Measurements from ENCODE around the gene ERVW-1.
A peak's percentile ranks its signal among the peaks of the same experiment; 100 is the strongest.
"Not testable (repeated sequence)": the region's sequence is repeated elsewhere in the genome, so short reads cannot be mapped to it uniquely, and the experiment has no call there.

ERVW-1 gene

DNA sequence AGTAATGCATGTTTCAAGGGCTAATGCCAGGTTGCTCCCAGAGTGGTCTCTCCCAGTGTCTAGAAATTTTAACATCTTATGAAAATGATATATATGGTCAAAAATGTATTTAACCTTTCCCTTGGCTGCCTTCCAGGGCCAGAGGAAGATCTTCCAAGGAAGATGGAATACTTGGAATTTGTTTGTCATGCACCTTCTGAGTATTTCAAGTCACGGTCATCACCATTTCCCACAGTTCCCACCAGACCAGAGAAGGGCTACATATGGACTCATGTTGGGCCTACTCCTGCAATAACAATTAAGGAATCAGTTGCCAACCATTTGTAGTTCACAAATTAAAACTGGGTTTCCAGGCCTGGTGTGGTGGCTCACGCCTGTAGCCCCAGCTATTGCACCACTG, 21.5 kb downstream of the ERVW-1 start:
- no peak for DNase-seq (ENCODE audit: extremely low read depth, low read depth)
- no peak overlapping the region for H3K4me3 ChIP-seq (replicated peaks; ENCODE audit: low read depth, low read length)
- TF ChIP-seq CTCF (IDR thresholded peaks at IDR 0.05; ENCODE audit: low read depth, low read length, missing control alignments) = no peak

DNA sequence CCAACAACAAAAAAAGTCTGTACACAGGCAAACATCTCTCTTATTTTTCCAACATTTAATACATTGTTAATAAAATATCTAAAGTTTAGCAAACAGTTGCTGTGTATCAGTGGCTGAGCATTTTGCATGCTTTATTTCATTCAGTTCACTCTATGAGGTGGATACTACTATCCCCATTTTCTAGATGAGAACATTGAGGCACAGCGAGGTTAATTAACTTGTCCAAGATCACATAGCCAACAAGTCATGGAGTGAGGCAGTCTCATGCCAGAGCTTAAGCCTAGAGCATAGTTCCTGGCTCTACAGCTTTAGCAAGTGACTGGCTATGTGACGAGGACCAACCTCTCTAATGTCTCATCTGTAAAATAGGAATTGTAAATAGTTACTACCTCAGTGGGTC, 26.1 kb downstream of the ERVW-1 start:
- DNase-seq (ENCODE audit: extremely low read depth, low read depth) = no peak
- TF ChIP-seq CTCF (IDR thresholded peaks at IDR 0.05; ENCODE audit: low read depth, low read length, missing control alignments) = no peak
- no peak overlapping the region for H3K4me3 ChIP-seq (replicated peaks; ENCODE audit: low read depth, low read length)

GRCh38 chr7:92448205-92448747, 29.5 kb downstream of the ERVW-1 start:
- DNase-seq (ENCODE audit: extremely low read depth, low read depth) = peak; percentile 21
- peak overlapping the region; percentile 89 for H3K4me3 ChIP-seq (replicated peaks; ENCODE audit: low read depth, low read length)
- TF ChIP-seq CTCF (IDR thresholded peaks at IDR 0.05; ENCODE audit: low read depth, low read length, missing control alignments) = peak; percentile 49

- TF ChIP-seq CTCF (IDR thresholded peaks at IDR 0.05; ENCODE audit: low read depth, low read length, missing control alignments) = peak; percentile 85
- DNase-seq (ENCODE audit: extremely low read depth, low read depth) = no peak
- peak within 1 kb of the TSS; percentile 89 for H3K4me3 ChIP-seq (replicated peaks; ENCODE audit: low read depth, low read length)
Observed at GRCh38 chr7:92447345-92448204, 30.2 kb downstream of the ERVW-1 start, which contains the start of gene GATAD1. GATAD1 (plus strand) TSS chr7:92447482; CDS start chr7:92447730, 248 bp downstream.

- DNase-seq (ENCODE audit: extremely low read depth, low read depth) = peak; percentile 81
- no peak for TF ChIP-seq CTCF (IDR thresholded peaks at IDR 0.05; ENCODE audit: low read depth, low read length, missing control alignments)
- H3K4me3 ChIP-seq (replicated peaks; ENCODE audit: low read depth, low read length) = peak overlapping the region; percentile 89
Observed at GRCh38 chr7:92446869-92447344, 30.8 kb downstream of the ERVW-1 start.

DNA sequence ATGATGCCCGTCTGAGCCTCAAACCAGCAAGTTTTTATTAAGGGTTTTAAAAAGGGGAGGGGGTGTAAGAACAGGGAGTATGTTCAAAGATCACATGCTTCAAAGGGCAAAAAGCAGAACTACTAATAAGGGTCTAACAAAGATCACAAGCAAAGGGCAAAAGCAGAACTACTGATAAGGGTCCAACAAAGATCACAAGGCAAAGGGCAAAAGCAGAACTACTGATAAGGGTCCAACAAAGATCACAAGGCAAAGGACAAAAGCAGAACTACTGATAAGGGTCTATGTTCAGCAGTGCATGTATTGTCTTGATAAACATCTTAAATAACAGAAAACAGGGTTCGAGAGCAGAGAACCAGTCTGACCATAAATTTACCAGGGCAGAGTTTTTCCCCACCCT, 35.0 kb downstream of the ERVW-1 start:
- H3K4me3 ChIP-seq (replicated peaks; ENCODE audit: low read depth, low read length); DNase-seq (ENCODE audit: extremely low read depth, low read depth): not testable (repeated sequence)

DNA sequence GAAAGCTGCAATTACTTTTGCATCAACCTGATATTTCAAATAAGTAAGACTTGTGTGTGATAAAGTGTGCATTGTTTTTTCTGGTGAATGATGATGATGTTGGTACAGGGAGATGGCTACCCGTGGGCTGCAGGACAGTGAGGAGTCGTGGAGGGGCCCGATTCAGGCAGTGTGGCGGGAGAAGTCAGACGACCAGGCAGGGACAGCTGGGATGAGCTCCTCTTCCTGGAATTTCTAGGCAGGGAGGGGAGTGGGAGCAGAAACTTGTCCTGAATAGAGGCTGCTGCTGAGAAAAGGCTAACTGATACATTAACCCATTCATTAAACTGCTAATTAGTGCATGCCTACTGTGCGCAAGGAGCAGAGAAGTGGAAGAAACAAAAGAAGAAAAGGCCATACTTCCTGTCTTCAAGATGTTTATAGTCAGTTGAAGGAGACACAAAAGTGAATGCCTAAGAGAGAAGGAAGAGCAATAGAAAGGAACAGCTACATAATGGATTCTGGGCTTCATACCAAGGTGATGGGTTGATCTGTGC, 39.7 kb downstream of the ERVW-1 start:
- TF ChIP-seq CTCF (IDR thresholded peaks at IDR 0.05; ENCODE audit: low read depth, low read length, missing control alignments) = no peak
- DNase-seq (ENCODE audit: extremely low read depth, low read depth) = no peak
- no peak overlapping the region for H3K4me3 ChIP-seq (replicated peaks; ENCODE audit: low read depth, low read length)

Measured in HFF-Myc (cell line).